SW 1271 (cell line): ENCODE results near the gene TSPAN6.

Source experiments
- DNase-seq, 2 experiments: peaks; one replicate each; lab custom pipeline; 2025; lab: John Stamatoyannopoulos, UW

TSPAN6 gene

DNA sequence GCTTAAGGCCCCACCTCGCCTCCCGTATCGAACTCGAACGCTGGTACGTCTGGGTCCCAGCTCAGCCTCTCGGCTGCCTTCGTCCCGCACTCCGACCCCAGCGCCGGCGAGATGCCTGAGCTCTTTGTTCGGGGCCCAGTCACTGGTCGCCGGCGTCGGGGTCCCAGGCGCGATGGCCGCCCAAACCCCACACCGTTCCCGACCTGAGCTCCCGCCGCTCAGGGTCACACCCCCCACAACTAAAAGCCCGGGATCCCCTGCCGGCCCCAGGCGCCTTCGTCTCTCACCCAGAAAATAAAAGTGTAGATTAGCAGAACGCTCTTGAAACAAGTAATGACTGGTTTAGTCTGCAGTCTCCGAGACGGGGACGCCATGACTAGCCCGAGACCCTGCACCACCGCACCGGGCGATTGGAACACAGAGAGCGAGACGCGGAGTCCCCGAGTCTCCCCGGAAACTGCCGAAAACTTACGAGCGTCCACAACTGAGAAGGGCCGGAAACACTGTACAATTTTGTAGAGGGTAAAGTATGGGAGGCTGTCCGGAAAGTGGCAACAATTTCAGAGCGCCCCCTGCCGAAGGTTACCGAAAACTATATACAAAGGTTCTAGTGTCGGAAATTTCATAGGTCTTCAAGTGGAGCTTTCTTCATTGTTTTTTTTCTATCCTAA is at the start of gene TSPAN6:
TSS of gene TSPAN6 (minus strand) at position 486 of the 671 bp plus-strand sequence. CDS start at position 374, 112 bp downstream.
- peak; percentile 27 to 79 for DNase-seq

DNA sequence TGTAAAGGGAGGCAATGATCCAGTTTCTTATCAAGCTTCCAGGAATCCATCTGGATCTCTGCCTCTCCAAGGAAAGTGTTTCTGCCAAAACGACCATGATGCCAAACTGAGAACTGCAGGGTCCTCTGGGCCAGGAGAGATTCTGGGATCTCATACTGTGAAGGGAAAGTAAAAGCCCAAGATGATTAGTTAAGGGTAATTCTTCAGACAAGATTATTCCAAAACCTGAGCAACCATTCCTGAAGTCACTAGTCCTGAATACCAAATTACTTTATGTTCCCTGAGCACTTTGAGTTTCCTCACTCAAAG is 49.3 kb upstream of the TSPAN6 start:
- DNase-seq, result no peak

DNA sequence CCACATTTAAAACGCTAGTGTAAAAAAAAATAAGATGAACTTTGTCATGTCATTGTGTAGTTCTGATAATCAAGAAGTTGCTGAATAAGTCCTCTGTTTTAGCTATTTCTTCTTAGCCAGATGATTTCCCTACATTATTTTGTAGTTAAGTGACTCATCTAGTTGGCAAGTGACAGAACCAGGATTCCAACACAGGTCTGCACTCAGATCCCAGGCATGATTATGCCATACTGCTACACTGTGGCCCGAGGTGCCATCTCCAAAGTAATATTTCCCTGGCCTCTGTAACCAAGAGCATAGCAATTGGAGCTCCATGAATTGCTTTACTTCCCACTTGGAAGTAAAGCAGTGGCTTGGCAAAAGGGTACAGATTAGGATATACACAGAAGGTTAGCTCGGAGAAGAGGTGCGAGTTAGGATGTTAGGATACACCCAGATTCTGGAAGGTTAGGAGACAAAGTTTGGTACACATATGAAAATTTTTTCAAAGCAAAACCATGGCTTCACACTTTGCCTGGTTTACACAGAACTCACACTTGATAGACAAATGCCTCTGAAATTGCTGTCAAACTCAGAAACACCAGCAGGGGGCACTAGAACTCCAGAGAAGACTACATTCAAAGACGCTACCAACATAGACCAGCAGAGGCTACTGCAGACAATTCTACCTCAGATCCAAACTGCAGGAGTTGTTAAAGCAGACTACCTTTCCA is 48.8 kb upstream of the TSPAN6 start:
- peak; percentile 3 to 27 for DNase-seq

- no peak for DNase-seq
Measured at GRCh38 chrX:100682939-100683338, 46.3 kb upstream of the TSPAN6 start.

- DNase-seq, result no peak
Measured at GRCh38 chrX:100681599-100681998, 45.0 kb upstream of the TSPAN6 start.

DNA sequence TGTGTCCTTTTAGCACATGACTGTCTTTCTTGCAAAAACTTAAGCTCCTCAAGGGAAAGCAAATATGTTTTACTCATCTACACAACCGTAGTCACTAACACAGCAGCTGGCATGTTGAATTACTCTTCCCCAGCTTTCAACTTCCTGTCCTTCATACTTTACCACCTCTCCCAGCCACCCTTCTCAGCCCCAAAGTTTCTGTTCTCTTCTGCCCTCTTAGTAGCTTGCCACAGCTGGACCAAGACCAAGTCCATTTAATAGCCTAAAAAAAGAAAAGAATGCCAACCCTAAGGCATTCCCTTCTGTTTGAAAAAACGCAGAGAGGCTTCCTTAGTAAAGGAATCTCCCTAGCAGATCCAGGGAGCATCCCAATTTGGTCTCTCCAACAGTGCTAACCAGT is 44.1 kb upstream of the TSPAN6 start:
- DNase-seq, result no peak

DNA sequence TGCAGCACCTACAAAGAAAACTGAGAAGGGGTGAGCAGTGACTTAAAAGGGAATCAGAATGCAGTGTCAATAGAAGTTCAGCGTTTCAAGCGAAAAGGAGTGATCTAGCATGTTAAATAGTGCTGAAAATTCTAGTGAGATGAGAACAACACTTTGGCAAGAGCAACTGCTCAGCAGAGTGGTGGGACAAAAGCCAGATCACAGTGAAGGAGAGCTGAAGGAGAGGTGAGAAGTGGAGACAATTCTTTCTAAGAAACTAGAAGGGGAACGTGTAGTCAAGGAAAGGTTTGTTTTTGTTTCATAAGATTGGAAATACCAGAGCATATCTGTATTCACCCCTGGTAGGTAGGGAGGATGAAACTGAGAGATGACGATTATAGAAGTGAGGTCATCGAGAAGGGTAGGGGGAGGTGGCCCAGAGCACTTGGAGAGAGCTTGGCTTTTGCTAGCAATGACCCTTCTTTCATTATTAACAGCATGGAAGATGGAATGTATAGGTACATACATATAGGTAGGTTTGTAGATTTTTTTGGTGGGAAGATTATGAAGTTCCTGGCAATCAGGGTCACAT is 41.1 kb upstream of the TSPAN6 start:
- DNase-seq, result no peak

- DNase-seq, result no peak
Measured at GRCh38 chrX:100674705-100675104, 38.1 kb upstream of the TSPAN6 start.

DNA sequence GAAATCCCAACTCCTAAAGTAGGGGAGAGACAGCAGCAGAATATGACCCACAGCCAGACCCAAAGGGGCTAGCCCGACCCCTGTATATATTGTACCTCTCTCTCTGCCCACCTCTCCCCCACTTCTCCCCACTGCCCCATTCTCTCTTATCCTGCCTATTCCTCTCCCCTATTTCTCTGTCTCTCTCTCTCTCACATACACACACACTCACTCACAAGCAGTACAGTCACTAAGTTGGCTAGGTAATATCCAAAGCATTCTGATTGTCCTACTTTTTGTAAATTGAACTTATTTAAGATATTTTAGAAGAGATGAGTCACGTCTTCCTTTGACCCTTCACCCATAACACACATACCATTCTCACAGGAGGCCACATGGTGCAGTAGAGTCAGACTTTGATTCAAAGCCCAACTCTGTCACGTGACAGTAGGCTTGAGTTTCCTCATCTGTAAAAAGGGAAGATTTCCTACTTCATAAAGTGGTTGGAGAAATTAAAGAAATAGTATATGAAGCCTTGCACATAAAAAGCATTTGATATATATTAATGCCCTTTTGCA is 36.9 kb upstream of the TSPAN6 start:
- DNase-seq, result no peak

DNA sequence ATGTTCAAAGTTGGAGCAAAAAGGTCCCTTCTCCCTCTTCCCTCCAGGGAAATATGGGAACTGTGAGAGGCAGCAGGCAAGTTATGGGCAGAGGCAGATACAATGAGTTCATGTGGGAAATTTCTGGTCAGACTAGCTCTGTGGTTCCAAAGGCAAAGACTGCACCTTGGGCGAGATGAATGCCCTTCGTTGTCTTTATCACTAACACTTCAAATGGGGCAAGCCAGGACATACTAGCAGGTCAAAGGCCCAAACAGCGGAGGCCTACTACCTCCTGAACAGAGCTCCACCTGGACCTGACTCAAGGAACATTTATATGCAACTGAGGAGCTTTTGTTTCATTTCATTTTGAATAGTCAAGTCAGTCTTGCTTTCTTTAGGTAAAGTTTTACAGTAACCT is 36.4 kb upstream of the TSPAN6 start:
- no peak for DNase-seq

DNA sequence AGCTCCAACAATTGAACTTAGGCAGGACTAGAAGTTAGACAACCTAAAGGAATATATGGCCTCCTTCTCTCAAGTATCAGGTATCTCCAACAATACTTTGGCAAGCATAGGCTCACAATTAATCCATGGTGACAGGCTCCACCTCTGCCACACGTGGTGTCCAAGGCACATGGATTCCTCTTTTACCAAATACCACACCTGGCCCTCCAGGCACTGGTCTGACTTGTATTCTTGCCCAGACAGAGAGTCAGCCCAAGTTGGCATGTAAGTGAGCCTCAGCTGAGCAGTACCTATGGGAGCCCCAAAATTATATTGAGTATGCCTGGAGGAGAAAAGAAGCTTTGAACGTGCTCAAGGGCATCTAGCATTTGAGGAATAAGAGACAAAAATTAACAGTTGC is 27.0 kb upstream of the TSPAN6 start:
- no peak for DNase-seq

GRCh38 chrX:100662796-100663195 is 26.2 kb upstream of the TSPAN6 start:
- DNase-seq, result no peak

DNA sequence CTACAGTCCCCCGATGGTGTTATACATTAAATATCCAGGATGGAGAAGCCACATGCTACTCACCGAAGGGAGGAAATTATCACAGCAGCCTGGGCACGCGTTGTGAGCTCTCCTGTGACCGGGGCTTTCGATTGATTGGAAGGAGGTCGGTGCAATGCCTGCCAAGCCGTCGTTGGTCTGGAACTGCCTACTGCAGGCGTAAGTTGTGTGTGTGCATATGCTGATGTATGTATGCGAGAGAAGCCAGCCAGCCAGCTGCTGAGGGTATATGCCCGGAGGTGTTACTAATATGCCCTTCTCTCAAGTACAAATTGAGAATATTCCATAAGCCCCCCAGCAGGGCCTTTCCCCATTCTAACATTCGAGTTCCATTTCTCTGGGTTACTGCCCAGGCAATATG is 25.6 kb upstream of the TSPAN6 start:
- DNase-seq, result no peak

GRCh38 chrX:100659431-100660137 is 23.0 kb upstream of the TSPAN6 start:
- DNase-seq, result no peak

- DNase-seq, result no peak
Measured at GRCh38 chrX:100658941-100659381, 22.4 kb upstream of the TSPAN6 start.

DNA sequence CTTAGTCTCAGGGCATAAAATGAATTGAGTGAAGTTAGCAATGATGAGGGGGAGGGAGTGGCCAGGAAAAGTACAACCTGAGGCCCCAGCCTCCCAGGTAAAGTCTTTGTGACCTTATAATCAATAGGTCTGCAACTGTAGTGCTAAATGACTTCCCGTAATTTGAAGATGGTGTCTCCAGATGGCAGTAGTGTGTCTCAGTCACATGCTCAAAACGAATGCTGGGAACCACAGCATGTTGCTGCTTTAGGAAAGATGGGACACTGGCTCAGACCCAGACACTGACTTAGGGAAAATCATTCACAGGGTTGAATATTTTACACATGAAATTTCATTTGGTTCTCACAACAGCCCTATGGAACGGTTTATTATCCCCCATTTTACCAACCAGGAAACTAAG is 17.7 kb upstream of the TSPAN6 start:
- peak in 1 of 2 experiments; percentile 5 for DNase-seq

GRCh38 chrX:100652266-100652665 is 15.7 kb upstream of the TSPAN6 start:
- no peak for DNase-seq

GRCh38 chrX:100650841-100651240 is 14.2 kb upstream of the TSPAN6 start:
- DNase-seq, result no peak

DNA sequence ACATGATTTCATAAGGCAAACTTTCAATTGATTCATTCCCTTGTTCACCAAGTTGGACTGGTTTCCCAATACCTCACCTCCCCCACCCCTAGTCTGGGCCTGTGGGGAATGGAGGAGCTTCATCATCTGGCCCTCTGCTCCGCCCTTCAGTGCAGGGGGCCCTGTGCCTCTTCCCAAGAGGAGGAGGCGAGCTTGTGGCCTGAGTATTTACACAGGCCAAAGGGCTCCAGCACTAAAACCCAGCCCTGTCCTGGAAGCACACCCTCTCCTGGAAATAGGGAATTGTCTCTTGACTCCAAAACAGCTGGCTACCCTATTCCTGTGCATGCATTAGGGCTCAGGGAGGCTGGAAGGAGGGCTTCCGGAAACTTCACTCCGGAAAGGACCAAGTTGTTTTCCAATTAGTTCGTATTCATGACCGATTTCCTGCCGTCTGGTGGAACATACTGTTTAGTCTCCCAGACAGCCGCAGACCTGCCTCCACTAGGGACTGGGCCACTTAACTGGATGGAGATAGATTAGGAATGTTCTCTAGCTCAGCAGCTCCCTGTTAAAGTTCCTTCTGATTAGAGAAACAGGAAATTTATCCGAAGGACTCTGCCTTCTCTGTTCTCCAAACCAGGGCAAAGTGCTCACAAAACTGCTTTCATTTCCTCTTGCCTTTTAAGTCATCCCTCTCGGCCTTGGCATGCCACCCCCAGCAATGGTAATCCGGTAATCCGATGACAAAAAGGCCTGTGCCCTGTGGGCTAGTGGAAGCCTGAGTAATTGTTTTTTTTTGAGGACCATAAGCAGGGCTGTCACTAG is 13.1 kb upstream of the TSPAN6 start:
- no peak for DNase-seq

DNA sequence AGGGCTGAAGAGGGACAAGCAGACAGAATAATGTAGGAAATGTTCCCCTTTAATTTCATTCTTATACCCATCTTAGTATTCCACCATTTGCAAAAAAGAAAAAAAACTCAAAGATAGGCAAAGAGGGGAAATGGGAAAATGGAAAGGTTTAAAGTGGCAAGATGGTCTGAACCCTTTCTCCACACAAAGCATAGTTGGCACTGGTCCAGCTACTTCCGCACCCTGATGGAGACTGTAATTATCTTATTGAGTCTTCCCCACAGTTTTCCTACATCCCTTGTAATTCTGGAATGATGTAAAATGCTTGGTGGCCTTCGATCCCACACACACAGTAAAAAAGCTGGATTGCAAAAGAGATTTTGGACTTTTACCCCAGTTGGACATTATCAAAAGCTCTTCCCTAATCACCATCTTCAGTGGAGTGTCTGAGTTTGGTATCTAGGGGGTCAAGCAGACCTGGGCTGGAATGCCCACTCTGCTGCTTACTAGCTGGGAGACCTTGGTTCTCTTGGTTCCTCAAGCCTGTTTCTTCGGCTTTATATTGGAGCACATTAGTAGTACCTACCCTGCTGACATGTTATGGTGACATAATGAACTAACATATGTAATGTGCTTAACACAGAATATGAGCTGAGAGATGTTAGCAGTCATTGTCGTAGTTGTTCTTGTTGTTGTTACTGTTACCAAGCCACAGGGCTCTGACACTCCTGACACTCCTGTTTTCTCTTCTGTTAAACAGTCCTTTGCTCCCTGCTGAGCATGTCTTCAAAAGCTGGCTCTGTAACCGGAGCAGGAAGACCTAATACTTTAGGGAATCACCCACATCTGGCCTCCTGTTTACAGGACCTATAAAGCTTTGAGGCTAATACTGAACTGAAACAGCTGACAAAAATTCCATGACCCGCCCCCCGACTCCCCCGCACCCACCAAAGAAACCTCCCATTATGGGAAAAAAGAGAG is 12.1 kb upstream of the TSPAN6 start:
- no peak for DNase-seq

DNA sequence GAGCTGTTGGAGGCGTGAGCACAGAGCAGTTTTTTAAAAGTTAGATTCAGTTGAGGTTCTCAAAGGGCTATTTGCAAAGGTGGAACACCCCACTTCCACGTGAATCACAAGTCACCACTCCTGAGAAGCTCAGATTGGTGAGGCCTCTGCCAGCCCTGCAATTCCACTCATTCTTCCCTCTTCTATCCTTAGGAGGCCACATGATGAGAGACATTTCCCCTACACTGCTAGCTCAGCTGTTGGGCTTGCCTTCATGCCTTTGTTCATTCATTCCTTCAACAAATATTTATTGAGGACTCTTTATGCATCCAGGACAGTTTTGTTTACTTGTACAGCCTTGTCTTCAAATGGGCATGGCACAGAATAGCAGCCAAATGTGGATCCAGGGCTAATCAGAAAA is 11.1 kb upstream of the TSPAN6 start:
- DNase-seq, result no peak
